ENCODE results near the gene THRB. TPM values are rescaled to one million over a fixed set of nuclear protein-coding genes. Genes with fewer than 3 reads are reported as not detected.

The THRB gene
- total RNA-seq, 1 experiment from 2014 or later = 9.7 TPM

GRCh38 chr3:24180616-24181015 is 314.0 kb downstream of the THRB start:
- no peaks in the 10 kb centered on the region for H3K9me2 ChIP-seq (ENCODE audit: insufficient read depth)
- DNase-seq = no peak
- no peaks in the 10 kb centered on the region for H3K27me3 ChIP-seq (ENCODE audit: insufficient read depth, low read depth)
- ChIA-PET POLR2A (ENCODE audit: unreplicated experiment) (no interaction called here), CTCF (no interaction called here)
- no peaks in the 10 kb centered on the region for H3K4me1 ChIP-seq (replicated peaks; ENCODE audit: insufficient read depth)
- H2AFZ ChIP-seq = no peak overlapping the region
- no peaks in the 10 kb centered on the region for H3F3A ChIP-seq (ENCODE audit: insufficient read depth, low read depth)
- H3K4me2 ChIP-seq = no peak overlapping the region
- no TSS peak for BruUV-seq (replicated peaks)
- no peak overlapping the region for H3K4me3 ChIP-seq
- H3K79me2 ChIP-seq (ENCODE audit: low read depth) = no peaks in the 10 kb centered on the region
- H3K36me3 ChIP-seq (ENCODE audit: low read depth) = no peaks in the 10 kb centered on the region
- H4K20me1 ChIP-seq (ENCODE audit: insufficient read depth) = no peaks in the 10 kb centered on the region
- no peak overlapping the region for H3K27ac ChIP-seq
- TF ChIP-seq CTCF (conservative IDR thresholded peaks at IDR 0.05) = no peak
- no peak for TF ChIP-seq EZH2 (IDR thresholded peaks at IDR 0.05; ENCODE audit: low read depth)
- no peaks in the 10 kb centered on the region for H3K9me3 ChIP-seq (ENCODE audit: insufficient read depth, low read depth)
- intact Hi-C loops (cut with micrococcal nuclease; ENCODE audit: unreplicated experiment) = no loop called here

GRCh38 chr3:24177201-24177600 is 317.4 kb downstream of the THRB start:
- Histone ChIP-seq H3K9me2 (ENCODE audit: insufficient read depth) (no peaks in the 10 kb centered on the region), H3K4me3 (no peak overlapping the region), H3K27ac (no peak overlapping the region), H3K4me2 (no peak overlapping the region), H3K9me3 (ENCODE audit: insufficient read depth, low read depth) (no peaks in the 10 kb centered on the region), H4K20me1 (ENCODE audit: insufficient read depth) (no peaks in the 10 kb centered on the region), H3K27me3 (ENCODE audit: insufficient read depth, low read depth) (no peaks in the 10 kb centered on the region), H3K79me2 (ENCODE audit: low read depth) (no peaks in the 10 kb centered on the region), H3F3A (ENCODE audit: insufficient read depth, low read depth) (no peaks in the 10 kb centered on the region), H3K36me3 (ENCODE audit: low read depth) (no peaks in the 10 kb centered on the region), H2AFZ (no peak overlapping the region), H3K4me1 (replicated peaks; ENCODE audit: insufficient read depth) (no peaks in the 10 kb centered on the region)
- CTCF ChIA-PET = no interaction called here
- POLR2A ChIA-PET (ENCODE audit: unreplicated experiment) = no interaction called here
- intact Hi-C loops (cut with micrococcal nuclease; ENCODE audit: unreplicated experiment) = no loop called here
- DNase-seq = no peak
- BruUV-seq (replicated peaks) = no TSS peak
- TF ChIP-seq CTCF (conservative IDR thresholded peaks at IDR 0.05) = no peak
- no peak for TF ChIP-seq EZH2 (IDR thresholded peaks at IDR 0.05; ENCODE audit: low read depth)

- Histone ChIP-seq H2AFZ (no peak overlapping the region), H3K4me1 (replicated peaks; ENCODE audit: insufficient read depth) (no peaks in the 10 kb centered on the region), H3K36me3 (ENCODE audit: low read depth) (no peaks in the 10 kb centered on the region), H3K27ac (no peak overlapping the region), H3K27me3 (ENCODE audit: insufficient read depth, low read depth) (no peaks in the 10 kb centered on the region), H3K9me3 (ENCODE audit: insufficient read depth, low read depth) (no peaks in the 10 kb centered on the region), H3K4me3 (no peak overlapping the region), H3K4me2 (no peak overlapping the region), H3K79me2 (ENCODE audit: low read depth) (no peaks in the 10 kb centered on the region), H4K20me1 (ENCODE audit: insufficient read depth) (no peaks in the 10 kb centered on the region), H3F3A (ENCODE audit: insufficient read depth, low read depth) (no peaks in the 10 kb centered on the region), H3K9me2 (ENCODE audit: insufficient read depth) (no peaks in the 10 kb centered on the region)
- intact Hi-C loops (cut with micrococcal nuclease; ENCODE audit: unreplicated experiment) = no loop called here
- DNase-seq = no peak
- TF ChIP-seq EZH2 (IDR thresholded peaks at IDR 0.05; ENCODE audit: low read depth) (no peak), CTCF (conservative IDR thresholded peaks at IDR 0.05) (no peak)
- BruUV-seq (replicated peaks) = no TSS peak
- ChIA-PET CTCF (no interaction called here), POLR2A (ENCODE audit: unreplicated experiment) (no interaction called here)
Measured at GRCh38 chr3:24174614-24175013, 320.0 kb downstream of the THRB start.
